OCI-LY7 (cell line): Measurements from ENCODE around the gene IGF2. TPM values are rescaled to one million over a fixed set of nuclear protein-coding genes. Genes with fewer than 3 reads are reported as not detected.
A peak's percentile ranks its signal among the peaks of the same experiment; 100 is the strongest.

Experiments
- BruUV-seq: library from RNA; stranded (reverse); fragments of 400-500 nt; replicated peaks from 2 replicates; lab custom pipeline; 2021; lab: Mats Ljungman, UMichigan
- CTCF ChIA-PET: fragments of 300-600 bp; sonication (Branson Sonifier 250); formaldehyde crosslinking; loops from one replicate; lab custom pipeline; 2022; ENCODE audit warnings: antibody characterized with exemption; ENCODE audit not compliant: unreplicated experiment; lab: Charles Lee
- POLR2A ChIA-PET: fragments of 300-600 bp; sonication (Branson Sonifier 250); formaldehyde crosslinking; loops from one replicate; lab custom pipeline; 2022; ENCODE audit warnings: antibody characterized with exemption; lab: Charles Lee
- DNase-seq: peaks from one replicate; pipeline ENCODE4 v3.0.0-alpha.2; 2015; ENCODE audit warnings: low spot score
- H2AFZ ChIP-seq: fragments of 200-600 bp; sonication (generic), shearing (Covaris generic); 2 replicates; pipeline ENCODE4 v1.6.1; 2014; ENCODE audit warnings: mild to moderate bottlenecking, antibody characterized with exemption, low read length, moderate library complexity
- H3K27ac ChIP-seq: fragments of 200-600 bp; sonication (generic); 2 replicates; pipeline ENCODE4 v1.5.1; 2014; ENCODE audit warnings: mixed run types, low read depth, mild to moderate bottlenecking, moderate library complexity, low read length, inconsistent platforms; ENCODE audit not compliant: poor library complexity, severe bottlenecking
- H3K36me3 ChIP-seq: fragments of 200-600 bp; sonication (generic); 2 replicates; pipeline ENCODE4 v1.6.1; 2014; ENCODE audit warnings: mild to moderate bottlenecking, antibody characterized with exemption, low read length, moderate library complexity, mixed read lengths; ENCODE audit not compliant: insufficient read depth
- H3K4me1 ChIP-seq: fragments of 200-600 bp; sonication (generic); 2 replicates; pipeline ENCODE4 v1.5.1; 2014; ENCODE audit warnings: mild to moderate bottlenecking, low read length; ENCODE audit not compliant: insufficient read depth, poor library complexity, severe bottlenecking
- H3K4me2 ChIP-seq: fragments of 200-600 bp; sonication (generic); 2 replicates; pipeline ENCODE4 v1.6.1; 2014; ENCODE audit warnings: mild to moderate bottlenecking, low read length
- H3K4me3 ChIP-seq: fragments of 200-600 bp; sonication (generic); 2 replicates; pipeline ENCODE4 v1.5.1; 2014; ENCODE audit warnings: mild to moderate bottlenecking, low read depth, low read length; ENCODE audit not compliant: poor library complexity, severe bottlenecking
- H3K79me2 ChIP-seq: fragments of 200-600 bp; sonication (generic); 2 replicates; pipeline ENCODE4 v1.6.1; 2016; ENCODE audit warnings: low read depth, mild to moderate bottlenecking, low read length, moderate library complexity, mixed read lengths; ENCODE audit not compliant: insufficient read depth
- H3K9me2 ChIP-seq: fragments of 200-600 bp; sonication (generic); 2 replicates; pipeline ENCODE4 v1.6.1; 2016; ENCODE audit warnings: mild to moderate bottlenecking, low read length, mixed read lengths; ENCODE audit not compliant: insufficient read depth
- H3K9me3 ChIP-seq: fragments of 200-600 bp; sonication (generic); 2 replicates; pipeline ENCODE4 v1.6.1; 2014; ENCODE audit warnings: mild to moderate bottlenecking, mixed run types, low read length, mixed read lengths
- H4K20me1 ChIP-seq: fragments of 200-600 bp; sonication (generic); 2 replicates; pipeline ENCODE4 v1.6.1; 2014; ENCODE audit warnings: mild to moderate bottlenecking, antibody characterized with exemption, low read length, moderate library complexity, mixed read lengths; ENCODE audit not compliant: insufficient read depth
- CTCF ChIP-seq: fragments of 200-600 bp; sonication (generic); conservative IDR thresholded peaks from 2 replicates; pipeline ENCODE4 v1.5.1; 2014; ENCODE audit warnings: mild to moderate bottlenecking, antibody characterized with exemption, low read length, moderate library complexity, mixed read lengths
- EZH2phosphoT487 ChIP-seq: fragments of 200-600 bp; sonication (generic); IDR thresholded peaks from 2 replicates; pipeline ENCODE4 v1.6.1; 2018; ENCODE audit warnings: low read depth, borderline replicate concordance, mild to moderate bottlenecking, mixed run types, antibody characterized with exemption, low read length, moderate library complexity, mixed read lengths
- intact Hi-C: fragments of 100-400 bp; cut with micrococcal nuclease; formaldehyde crosslinking; loops from one replicate; pipeline ENCODE4 v1.10.0; 2022; ENCODE audit not compliant: unreplicated experiment
- total RNA-seq, 2 experiments: library from RNA; depleted of rRNA in 1 of 2; stranded (reverse); fragments of >200 nt in 1 of 2; shearing (Covaris generic) in 1 of 2; gene quantifications; 2 replicates each; pipeline ENCODE4 v1.2.3, GENCODE V29; 2014 to 2022

IGF2 gene
- total RNA-seq, 2 experiments from 2014 or later, result not detected

GRCh38 chr11:2146051-2146450, 6.9 kb upstream of the IGF2 start:
- no peak for DNase-seq
- no peak overlapping the region for H3K4me2 ChIP-seq
- no peaks in the 10 kb centered on the region for H3K9me2 ChIP-seq
- H3K4me3 ChIP-seq, result no peak overlapping the region
- no TSS peak for BruUV-seq
- no peaks in the 10 kb centered on the region for H3K9me3 ChIP-seq
- ChIA-PET POLR2A (no interaction called here), CTCF (no interaction called here)
- H3K79me2 ChIP-seq, result no peaks in the 10 kb centered on the region
- no peak overlapping the region for H3K27ac ChIP-seq
- H2AFZ ChIP-seq, result no peak overlapping the region
- intact Hi-C loops, result no loop called here
- no peak for TF ChIP-seq CTCF
- no peak for TF ChIP-seq EZH2phosphoT487
- H4K20me1 ChIP-seq, result no peaks in the 10 kb centered on the region
- H3K4me1 ChIP-seq, result no peaks in the 10 kb centered on the region
- H3K36me3 ChIP-seq, result no peaks in the 10 kb centered on the region

GRCh38 chr11:2144544-2145248, 5.5 kb upstream of the IGF2 start:
- Histone ChIP-seq H3K4me1 (no peaks in the 10 kb centered on the region), H3K4me2 (no peak overlapping the region), H4K20me1 (no peaks in the 10 kb centered on the region), H3K27ac (no peak overlapping the region), H3K9me3 (no peaks in the 10 kb centered on the region), H2AFZ (no peak overlapping the region), H3K79me2 (no peaks in the 10 kb centered on the region), H3K4me3 (no peak overlapping the region), H3K36me3 (no peaks in the 10 kb centered on the region), H3K9me2 (no peaks in the 10 kb centered on the region)
- intact Hi-C loops, result no loop called here
- ChIA-PET POLR2A (no interaction called here), CTCF (no interaction called here)
- BruUV-seq, result no TSS peak
- no peak for DNase-seq
- TF ChIP-seq EZH2phosphoT487, result no peak
- no peak for TF ChIP-seq CTCF

- no peaks in the 10 kb centered on the region for H4K20me1 ChIP-seq
These were observed 4.8 kb upstream of the IGF2 start for GRCh38 chr11:2143799-2144543.

More at GRCh38 chr11:2143799-2144543, 4.8 kb upstream of the IGF2 start:
- Histone ChIP-seq H3K36me3 (no peaks in the 10 kb centered on the region), H3K4me2 (no peak overlapping the region), H3K4me1 (no peaks in the 10 kb centered on the region), H3K4me3 (no peak overlapping the region), H3K9me2 (no peaks in the 10 kb centered on the region), H2AFZ (no peak overlapping the region), H3K9me3 (no peaks in the 10 kb centered on the region), H3K79me2 (no peaks in the 10 kb centered on the region), H3K27ac (no peak overlapping the region)
- ChIA-PET CTCF (no interaction called here), POLR2A (no interaction called here)
- no TSS peak for BruUV-seq
- TF ChIP-seq CTCF, result 0 out of 2 replicates have a peak, but pooled peaks have one; percentile 14
- no peak for TF ChIP-seq EZH2phosphoT487
- DNase-seq, result no peak
- intact Hi-C loops, result no loop called here
